ENCODE results near the gene ZRSR2.
"Not testable (repeated sequence)": the region's sequence is repeated elsewhere in the genome, so short reads cannot be mapped to it uniquely, and the experiment has no call there.

Gene ZRSR2

GRCh38 chrX:15789979-15790768, at the start of gene ZRSR2:
Gene ZRSR2, plus strand, starts transcription at chrX:15790484. Its CDS starts 12 bp downstream, at chrX:15790496.
- DNase-seq (ENCODE audit: low spot score) = peak; percentile 88

- DNase-seq (ENCODE audit: low spot score) = no peak
Observed at GRCh38 chrX:15744181-15744867, 46.0 kb upstream of the ZRSR2 start.

GRCh38 chrX:15745179-15745578, 45.1 kb upstream of the ZRSR2 start:
- DNase-seq (ENCODE audit: low spot score) = no peak

- not testable (repeated sequence) for DNase-seq (ENCODE audit: low spot score)
Observed at GRCh38 chrX:15746651-15747050, 43.6 kb upstream of the ZRSR2 start.

- DNase-seq (ENCODE audit: low spot score) = no peak
Observed at GRCh38 chrX:15747626-15748173, 42.6 kb upstream of the ZRSR2 start.

GRCh38 chrX:15748841-15749240, 41.4 kb upstream of the ZRSR2 start:
- no peak for DNase-seq (ENCODE audit: low spot score)

GRCh38 chrX:15749642-15750610, 40.4 kb upstream of the ZRSR2 start:
- DNase-seq (ENCODE audit: low spot score) = no peak

- no peak for DNase-seq (ENCODE audit: low spot score)
Observed at GRCh38 chrX:15750611-15751154, 39.6 kb upstream of the ZRSR2 start.

GRCh38 chrX:15751155-15751819, 39.0 kb upstream of the ZRSR2 start:
- DNase-seq (ENCODE audit: low spot score) = no peak

GRCh38 chrX:15755091-15755490, 35.2 kb upstream of the ZRSR2 start:
- no peak for DNase-seq (ENCODE audit: low spot score)

GRCh38 chrX:15758140-15758539, 32.1 kb upstream of the ZRSR2 start:
- no peak for DNase-seq (ENCODE audit: low spot score)

GRCh38 chrX:15759886-15760285, 30.4 kb upstream of the ZRSR2 start:
- not testable (repeated sequence) for DNase-seq (ENCODE audit: low spot score)

- peak; percentile 49 for DNase-seq (ENCODE audit: low spot score)
Observed at GRCh38 chrX:15761564-15762191, 28.6 kb upstream of the ZRSR2 start.

GRCh38 chrX:15769300-15769954, 20.9 kb upstream of the ZRSR2 start:
- DNase-seq (ENCODE audit: low spot score) = no peak

GRCh38 chrX:15781961-15782699, 8.2 kb upstream of the ZRSR2 start:
- DNase-seq (ENCODE audit: low spot score) = no peak

GRCh38 chrX:15785176-15785750, 5.0 kb upstream of the ZRSR2 start:
- DNase-seq (ENCODE audit: low spot score) = no peak

GRCh38 chrX:15786915-15787314, 3.4 kb upstream of the ZRSR2 start:
- DNase-seq (ENCODE audit: low spot score) = no peak

- peak; percentile 24 for DNase-seq (ENCODE audit: low spot score)
Observed at GRCh38 chrX:15790769-15791290, 546 bp downstream of the ZRSR2 start.

GRCh38 chrX:15797707-15798106, 7.4 kb downstream of the ZRSR2 start:
- DNase-seq (ENCODE audit: low spot score) = peak; percentile 23
